Subcutaneous adipose tissue (tissue), 4 donors: ENCODE measurements around the gene PAX2. TPM values are rescaled to one million over a fixed set of nuclear protein-coding genes. Genes with fewer than 3 reads are reported as not detected.

Experiments
- CTCF ChIP-seq: fragments of 450-650 bp; IDR thresholded peaks from one replicate; pipeline ENCODE4 v1.5.1; 2016; ENCODE audit warnings: low read depth, mild to moderate bottlenecking, control low read depth, antibody characterized with exemption, moderate library complexity
- total RNA-seq, 4 donors: library from RNA; depleted of rRNA; stranded (reverse); fragments of >200 nt; gene quantifications; one replicate each; pipeline ENCODE4 v1.1.0, GENCODE V29; 2016

PAX2 gene
- total RNA-seq, 4 donors from 2014 or later = not detected

- TF ChIP-seq CTCF = no peak
Measured at GRCh38 chr10:100773646-100774045, 28.3 kb downstream of the PAX2 start.

GRCh38 chr10:100774223-100774622 lies 28.8 kb downstream of the PAX2 start:
- TF ChIP-seq CTCF = no peak

GRCh38 chr10:100774876-100775275 lies 29.5 kb downstream of the PAX2 start:
- no peak for TF ChIP-seq CTCF

- no peak for TF ChIP-seq CTCF
Measured at GRCh38 chr10:100775386-100775785, 30.0 kb downstream of the PAX2 start.

- TF ChIP-seq CTCF = no peak
Measured at GRCh38 chr10:100775871-100776270, 30.5 kb downstream of the PAX2 start.

GRCh38 chr10:100776671-100777070 lies 31.3 kb downstream of the PAX2 start:
- no peak for TF ChIP-seq CTCF

- TF ChIP-seq CTCF = no peak
Measured at GRCh38 chr10:100779329-100779728, 33.9 kb downstream of the PAX2 start.
